BJ (cell line): ENCODE results near the gene LRRN2. TPM values are rescaled to one million over a fixed set of nuclear protein-coding genes. Genes with fewer than 3 reads are reported as not detected.

ENCODE experiments used
- CTCF ChIA-PET: fragments of 350-600 bp; formaldehyde crosslinking; extraction: SDS; loops from one replicate; lab custom pipeline; 2021; ENCODE audit warnings: antibody characterized with exemption, inconsistent platforms; lab: Yijun Ruan, JAX
- POLR2A ChIA-PET: fragments of 300-600 bp; sonication (Branson Sonifier 250); formaldehyde crosslinking; extraction: SDS; loops from one replicate; lab custom pipeline; 2021; ENCODE audit warnings: antibody characterized with exemption; lab: Charles Lee
- DNase-seq: peaks from one replicate; pipeline ENCODE4 v3.0.0-alpha.2; 2011; ENCODE audit warnings: low read depth
- H3K27me3 ChIP-seq: 2 replicates; pipeline ENCODE4 v1.6.0; 2011; ENCODE audit warnings: low read length; ENCODE audit not compliant: control insufficient read depth, insufficient read depth
- H3K36me3 ChIP-seq: 2 replicates; pipeline ENCODE4 v1.5.1; 2011; ENCODE audit warnings: low read length; ENCODE audit not compliant: control insufficient read depth, insufficient read depth
- H3K4me3 ChIP-seq: 2 replicates; pipeline ENCODE4 v1.5.1; 2011; ENCODE audit warnings: low read depth, mild to moderate bottlenecking, control low read depth, low read length
- CTCF ChIP-seq: IDR thresholded peaks from 2 replicates; pipeline ENCODE4 v1.5.1; 2011; ENCODE audit warnings: low read depth, mild to moderate bottlenecking, control low read depth, inconsistent platforms, low read length, moderate library complexity; ENCODE audit not compliant: insufficient read depth
- polyA plus RNA-seq: library from polyadenylated mRNA; depleted of rRNA; stranded (reverse); fragments of >200 nt; gene quantifications from 2 replicates; pipeline ENCODE4 v1.2.3, GENCODE V29; 2011

The LRRN2 gene
- polyA plus RNA-seq, 1 experiment = not detected

- CTCF ChIA-PET = no interaction called here
- Histone ChIP-seq H3K4me3 (no peak overlapping the region), H3K36me3 (no peaks in the 10 kb centered on the region), H3K27me3 (peaks cover 7% of the 10 kb centered on the region)
- POLR2A ChIA-PET = no interaction called here
- no peak for DNase-seq
- no peak for TF ChIP-seq CTCF
Observed at GRCh38 chr1:204721373-204722055, 36.0 kb upstream of the LRRN2 start.

- Histone ChIP-seq H3K27me3 (peaks cover 30% of the 10 kb centered on the region), H3K36me3 (no peaks in the 10 kb centered on the region), H3K4me3 (no peak overlapping the region)
- no peak for TF ChIP-seq CTCF
- POLR2A ChIA-PET = no interaction called here
- CTCF ChIA-PET = interaction anchor here (2.7 kb wide), 1 partner anchor 31 kb away, joined by 7 read pairs; no protein-coding TSS in a partner anchor
- no peak for DNase-seq
Observed at GRCh38 chr1:204716660-204717059, 31.1 kb upstream of the LRRN2 start.

GRCh38 chr1:204714861-204715511, 29.4 kb upstream of the LRRN2 start:
- no peaks in the 10 kb centered on the region for H3K36me3 ChIP-seq
- TF ChIP-seq CTCF = no peak
- ChIA-PET POLR2A (no interaction called here), CTCF (interaction anchor here (1.2 to 2.7 kb wide), 2 partner anchors 10 to 32 kb away, joined by 3 to 7 read pairs; no protein-coding TSS in a partner anchor)
- no peak overlapping the region for H3K4me3 ChIP-seq
- peaks cover 39% of the 10 kb centered on the region for H3K27me3 ChIP-seq
- DNase-seq = no peak

- no peak for TF ChIP-seq CTCF
- Histone ChIP-seq H3K36me3 (no peaks in the 10 kb centered on the region), H3K27me3 (peaks cover 39% of the 10 kb centered on the region), H3K4me3 (no peak overlapping the region)
- ChIA-PET POLR2A (no interaction called here), CTCF (interaction anchor here (1.1 to 1.2 kb wide), 2 partner anchors 11 to 149 kb away, joined by 3 read pairs; no protein-coding TSS in a partner anchor)
- no peak for DNase-seq
Observed at GRCh38 chr1:204714194-204714860, 28.8 kb upstream of the LRRN2 start.

GRCh38 chr1:204713541-204713940, 28.0 kb upstream of the LRRN2 start:
- no peak for TF ChIP-seq CTCF
- ChIA-PET CTCF (interaction anchor here (1.1 kb wide), 1 partner anchor 148 kb away, joined by 3 read pairs; no protein-coding TSS in a partner anchor), POLR2A (no interaction called here)
- H3K27me3 ChIP-seq = peaks cover 42% of the 10 kb centered on the region
- H3K4me3 ChIP-seq = no peak overlapping the region
- no peak for DNase-seq
- no peaks in the 10 kb centered on the region for H3K36me3 ChIP-seq
